NAMALWA (cell line): ENCODE measurements around the gene TNNC1.

Experiments used
- DNase-seq: peaks from one replicate; pipeline ENCODE4 v3.0.0-alpha.2; 2015; ENCODE audit warnings: low spot score

TNNC1 gene

DNA sequence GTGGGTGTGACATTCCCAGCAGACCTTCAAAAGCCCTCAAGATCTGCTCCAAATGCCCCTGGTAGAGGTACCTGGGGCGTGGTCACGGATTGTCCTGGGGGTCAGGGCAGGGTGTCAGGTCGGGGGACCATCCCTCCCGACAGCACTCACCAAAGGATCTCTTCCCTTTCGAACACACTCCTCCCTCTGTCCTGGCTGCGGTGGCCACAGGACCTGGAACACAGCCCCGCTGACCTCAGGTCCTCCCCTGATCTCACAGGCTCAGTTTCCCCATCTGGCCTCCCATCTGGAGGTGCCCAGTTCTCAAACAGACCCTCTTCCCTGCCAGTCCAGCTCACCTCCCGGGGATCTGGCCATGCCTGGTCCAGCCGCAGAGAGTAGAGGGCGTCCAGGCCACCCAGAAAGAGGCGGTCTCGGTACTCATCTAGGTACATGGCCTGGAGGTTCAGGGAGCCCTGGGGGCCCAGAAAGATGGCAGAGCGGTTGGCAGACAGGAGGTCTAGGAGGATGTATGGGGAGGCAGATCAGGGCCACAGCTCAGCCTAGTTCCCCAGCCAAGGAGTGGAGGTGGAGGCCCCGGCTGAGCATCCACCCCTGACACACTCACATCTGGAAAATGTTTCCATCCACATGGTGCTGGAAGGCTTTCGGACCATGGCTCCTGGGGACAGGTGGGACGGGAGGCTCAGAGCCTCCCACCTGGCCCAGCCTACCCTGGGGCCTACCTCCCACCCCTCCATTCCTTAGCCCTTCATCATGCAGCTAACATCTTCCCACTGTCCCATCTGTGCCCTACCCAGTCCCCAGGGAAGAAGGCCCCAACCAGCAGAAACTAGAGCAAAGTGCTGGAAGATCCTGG, 11.2 kb downstream of the TNNC1 start:
- DNase-seq, result no peak

- DNase-seq, result no peak
Measured at GRCh38 chr3:52441772-52442332, 12.0 kb downstream of the TNNC1 start.

GRCh38 chr3:52441091-52441771, 12.6 kb downstream of the TNNC1 start:
- no peak for DNase-seq

GRCh38 chr3:52440671-52441070, 13.2 kb downstream of the TNNC1 start:
- no peak for DNase-seq

GRCh38 chr3:52440249-52440551, 13.6 kb downstream of the TNNC1 start:
- no peak for DNase-seq

DNA sequence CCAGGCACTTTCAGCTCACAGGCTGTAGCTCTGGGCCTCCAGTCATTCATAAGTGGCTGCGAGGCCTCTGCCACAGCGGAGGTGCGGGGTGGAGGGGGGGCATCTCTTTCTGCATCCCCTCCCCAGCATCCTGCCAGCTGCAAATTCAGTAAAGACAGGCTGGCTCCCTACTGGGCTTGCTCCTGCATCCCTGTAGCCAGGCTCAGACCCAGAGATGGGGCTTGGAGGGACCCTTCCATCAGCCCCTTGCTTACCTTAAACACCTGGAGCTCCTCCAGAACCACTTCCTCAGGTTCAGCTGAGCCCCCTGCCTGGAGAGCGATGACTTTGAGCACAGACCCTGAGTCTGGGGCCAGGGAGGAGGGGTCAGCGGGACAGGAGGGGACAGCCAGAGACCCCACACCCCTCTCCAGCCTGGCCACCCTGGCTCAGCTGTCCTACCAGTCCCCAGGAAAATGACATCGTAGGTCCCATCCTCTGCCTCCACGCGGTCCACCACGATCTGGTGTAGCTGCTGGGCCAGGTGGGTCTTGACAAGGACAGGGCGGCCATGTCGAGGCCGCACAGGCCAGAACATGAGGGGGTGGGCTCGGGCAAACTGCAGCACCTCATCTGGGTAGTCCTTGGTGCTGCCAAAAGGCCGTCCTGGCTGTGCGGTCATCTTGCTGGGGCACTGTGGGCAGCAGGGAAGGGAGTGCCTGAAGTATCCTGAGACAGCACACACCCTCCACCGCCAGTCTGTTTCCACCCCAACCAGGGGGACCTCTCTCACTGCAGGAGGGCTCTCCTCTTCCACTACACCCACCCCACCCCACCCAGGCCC, 14.2 kb downstream of the TNNC1 start:
- DNase-seq, result no peak

DNA sequence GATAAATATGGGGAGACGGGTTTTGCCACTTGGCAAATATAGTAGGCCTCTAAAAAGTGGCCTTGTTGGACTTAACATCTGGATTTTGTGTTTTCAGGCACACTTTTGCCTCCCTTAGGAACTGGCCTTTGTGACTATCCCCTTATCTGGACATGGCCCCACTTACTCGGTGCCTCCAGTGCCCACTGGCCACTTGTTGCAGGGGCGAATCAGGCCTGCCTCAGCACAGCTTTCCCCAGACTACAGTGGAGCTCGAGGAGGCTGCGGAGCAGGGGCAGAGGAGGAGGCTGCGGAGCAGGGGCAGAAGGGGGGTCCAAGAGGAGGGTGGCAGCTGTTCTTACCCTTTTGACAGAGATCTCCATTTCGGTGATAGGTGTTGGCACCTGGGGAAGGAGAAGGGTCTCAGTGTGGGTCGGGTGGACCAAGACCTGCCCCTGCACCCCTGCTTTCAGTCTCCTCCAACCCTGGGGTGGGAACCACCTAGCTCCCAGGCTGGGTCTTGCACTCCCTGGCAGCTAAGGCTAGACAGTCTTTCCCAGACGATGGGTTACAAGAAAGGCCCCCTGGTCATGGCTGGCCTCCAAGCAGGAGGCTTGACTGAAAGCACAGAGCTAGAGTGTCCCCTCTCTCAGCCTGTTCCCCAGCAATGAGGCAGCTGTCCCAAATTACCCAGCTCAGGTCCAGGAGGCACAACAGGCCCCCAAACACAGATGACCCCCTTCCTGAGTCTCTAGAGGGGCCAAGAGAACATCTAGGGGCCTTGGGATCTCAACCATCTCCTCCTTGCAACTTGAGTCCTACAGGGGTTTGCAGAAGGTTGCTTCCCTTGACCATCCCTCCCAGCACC, 15.0 kb downstream of the TNNC1 start:
- no peak for DNase-seq

DNA sequence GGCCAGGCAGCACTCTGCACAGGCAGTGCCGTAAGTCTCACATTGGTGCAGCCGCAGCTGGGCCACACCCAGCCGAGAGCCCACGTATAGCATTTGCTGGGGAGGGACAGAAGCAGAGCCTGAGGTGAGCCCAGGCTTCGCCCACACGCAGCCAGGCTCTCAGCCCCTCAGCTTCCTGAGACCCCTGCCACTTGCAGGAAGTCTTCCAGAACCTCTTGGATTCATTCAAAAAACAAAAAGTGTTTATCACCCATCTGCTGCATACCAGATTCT, 15.8 kb downstream of the TNNC1 start:
- no peak for DNase-seq

DNA sequence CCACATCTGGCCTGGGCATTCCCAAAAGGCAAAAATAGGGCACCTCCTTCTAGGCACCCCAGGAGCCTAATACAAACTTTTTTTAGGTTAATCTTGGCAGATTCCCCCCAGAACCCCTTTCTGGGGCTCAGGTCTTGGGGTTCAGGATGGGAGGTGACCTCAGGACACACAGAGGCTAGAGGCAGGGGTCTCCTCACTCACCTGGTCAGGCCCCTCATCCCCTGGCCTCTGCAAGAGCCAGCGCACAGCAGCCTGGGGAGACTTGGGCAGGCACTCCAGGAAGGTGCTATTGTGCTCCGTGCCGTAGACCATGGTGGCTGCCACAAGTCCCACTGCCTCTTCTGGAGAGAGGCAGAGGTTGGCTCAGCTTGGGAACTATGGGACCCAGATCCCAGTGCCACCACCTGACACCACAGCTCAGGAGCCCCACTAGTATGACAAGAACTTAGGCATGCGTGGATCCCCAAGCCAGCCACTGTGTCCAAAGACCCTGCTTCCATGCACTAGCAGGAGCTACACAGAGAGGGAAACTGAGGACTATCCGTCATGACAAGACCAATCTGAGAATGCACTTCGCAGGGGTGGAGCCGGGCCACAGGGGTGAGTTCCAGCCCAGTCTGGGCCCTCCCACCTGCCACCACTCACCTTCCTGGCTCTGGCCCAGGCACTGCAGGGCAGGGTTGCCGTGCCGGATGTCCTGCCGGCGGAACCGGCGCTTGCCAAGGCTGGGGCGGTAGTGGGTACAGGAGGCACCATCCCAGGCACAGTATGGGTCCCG, 16.3 kb downstream of the TNNC1 start:
- no peak for DNase-seq

DNA sequence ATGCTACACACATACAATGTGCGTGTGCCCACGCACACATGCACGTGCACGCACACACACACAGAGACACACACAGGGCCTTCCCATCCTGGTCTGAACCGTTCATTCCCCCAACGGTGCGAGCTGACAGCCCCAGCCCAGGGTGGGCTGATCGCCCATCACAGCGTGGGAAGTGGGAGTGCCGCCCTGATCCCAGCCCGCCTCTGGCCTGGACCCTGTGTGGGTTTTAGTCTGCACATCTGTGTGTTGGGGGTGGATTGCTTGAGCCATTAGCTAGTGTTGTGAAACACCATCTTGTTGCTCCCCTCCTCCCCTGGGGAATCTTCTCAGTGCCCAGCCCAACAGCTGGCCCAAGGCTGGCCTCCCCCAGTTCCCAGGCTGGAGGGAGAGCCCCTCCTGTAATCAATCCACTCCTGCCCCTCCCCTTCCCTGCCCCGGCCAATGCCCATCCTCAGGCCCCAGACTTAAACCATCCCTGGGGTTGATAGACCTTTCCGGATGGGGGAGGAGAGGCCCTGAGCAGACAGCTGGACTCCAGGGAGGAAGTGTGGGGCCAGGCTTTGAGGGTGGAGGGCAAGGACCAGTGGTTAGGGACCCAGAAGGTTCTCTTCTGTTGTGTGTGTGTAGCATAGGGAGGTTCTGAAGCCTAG, 17.2 kb downstream of the TNNC1 start:
- DNase-seq, result no peak

DNA sequence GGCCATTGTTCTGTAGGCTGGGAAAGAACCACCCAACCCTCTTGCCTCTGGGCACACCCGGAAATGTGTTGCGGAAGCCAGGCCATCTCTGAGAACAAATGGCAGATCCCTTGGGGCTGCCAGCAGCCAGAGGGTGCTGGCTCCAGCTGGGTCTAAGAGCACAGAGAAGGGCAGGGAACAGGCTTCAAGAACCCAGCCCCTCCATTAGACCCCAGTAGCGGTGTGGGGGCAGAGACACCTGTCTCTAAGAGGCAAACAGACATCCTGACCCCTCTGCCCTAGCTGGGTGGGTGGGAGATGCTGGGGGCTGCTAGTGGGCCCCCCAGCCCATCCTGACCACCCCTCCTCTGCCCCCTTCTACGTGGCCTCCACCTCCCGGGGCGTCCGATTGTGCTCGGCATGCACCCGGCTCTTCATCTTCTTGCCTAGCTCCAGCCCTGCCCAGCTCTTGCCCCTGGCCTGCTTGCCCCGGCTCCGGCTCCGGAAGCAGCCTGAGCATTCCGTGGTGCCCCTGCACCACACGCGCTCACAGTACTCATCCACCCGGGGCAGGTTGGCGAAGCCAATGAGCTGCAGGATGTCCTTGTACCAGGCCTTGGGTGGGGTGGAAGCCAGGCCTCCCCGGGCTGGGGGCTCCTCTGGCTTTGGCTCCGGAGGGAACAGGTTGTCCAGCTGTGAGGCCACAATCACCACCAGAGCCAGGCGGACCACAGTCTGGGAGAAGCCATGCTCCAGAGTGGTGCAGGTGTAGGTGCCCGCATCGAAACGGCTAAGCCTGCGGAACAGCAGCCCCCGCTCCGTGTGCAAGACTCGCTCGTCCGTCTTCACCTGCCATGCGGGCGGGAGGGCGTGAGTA, 18.4 kb downstream of the TNNC1 start:
- no peak for DNase-seq

- no peak for DNase-seq
Measured at GRCh38 chr3:52434491-52435115, 19.2 kb downstream of the TNNC1 start.

DNA sequence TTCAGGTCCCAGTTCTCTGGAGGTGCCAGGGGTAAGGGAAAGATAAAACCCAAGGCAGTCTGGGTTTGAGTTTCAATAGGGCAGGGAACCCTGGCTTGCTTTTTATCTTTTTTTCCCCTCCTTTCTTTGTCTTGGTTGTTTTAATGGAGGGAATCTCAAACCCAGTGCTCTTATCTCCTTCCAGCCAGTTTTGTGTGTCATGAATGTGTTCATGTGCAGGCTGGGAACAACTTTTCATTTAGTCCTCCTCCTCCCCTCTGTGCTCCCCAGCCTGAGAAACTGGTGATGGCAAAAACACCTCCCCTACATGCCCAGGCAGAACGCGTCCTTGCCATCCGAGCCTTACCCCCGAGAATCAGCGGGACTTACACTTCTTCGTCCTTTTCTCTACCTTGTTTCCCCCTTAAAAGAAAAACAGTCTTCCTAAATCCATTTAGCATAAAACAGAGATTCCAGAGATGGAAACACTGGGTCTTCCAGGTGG, 19.8 kb downstream of the TNNC1 start:
- no peak for DNase-seq

- DNase-seq, result no peak
Measured at GRCh38 chr3:52433328-52433995, 20.4 kb downstream of the TNNC1 start.

DNA sequence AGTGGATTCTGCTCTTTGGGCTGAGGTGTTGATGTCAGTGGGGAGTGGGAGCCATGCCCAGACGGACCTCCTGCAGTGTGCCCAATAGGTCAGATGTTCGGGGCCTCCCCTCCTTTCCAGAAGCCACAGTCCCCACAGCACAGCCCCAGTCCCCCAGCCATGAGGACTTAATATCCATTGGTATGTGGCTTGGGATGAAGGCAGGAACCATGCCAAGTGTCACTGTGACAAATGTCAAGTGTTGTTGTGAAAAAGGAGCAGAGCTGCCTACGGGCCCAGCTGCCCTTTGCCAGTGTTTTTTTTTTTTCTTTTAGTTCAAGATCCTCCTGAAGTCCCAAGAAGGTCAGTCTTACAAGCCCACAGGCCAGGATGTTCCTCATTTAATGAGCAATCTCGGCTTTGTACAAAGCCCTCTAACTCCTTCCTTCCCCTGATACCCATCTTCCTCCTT, 21.1 kb downstream of the TNNC1 start:
- no peak for DNase-seq

- no peak for DNase-seq
Measured at GRCh38 chr3:52432225-52432624, 21.6 kb downstream of the TNNC1 start.

DNA sequence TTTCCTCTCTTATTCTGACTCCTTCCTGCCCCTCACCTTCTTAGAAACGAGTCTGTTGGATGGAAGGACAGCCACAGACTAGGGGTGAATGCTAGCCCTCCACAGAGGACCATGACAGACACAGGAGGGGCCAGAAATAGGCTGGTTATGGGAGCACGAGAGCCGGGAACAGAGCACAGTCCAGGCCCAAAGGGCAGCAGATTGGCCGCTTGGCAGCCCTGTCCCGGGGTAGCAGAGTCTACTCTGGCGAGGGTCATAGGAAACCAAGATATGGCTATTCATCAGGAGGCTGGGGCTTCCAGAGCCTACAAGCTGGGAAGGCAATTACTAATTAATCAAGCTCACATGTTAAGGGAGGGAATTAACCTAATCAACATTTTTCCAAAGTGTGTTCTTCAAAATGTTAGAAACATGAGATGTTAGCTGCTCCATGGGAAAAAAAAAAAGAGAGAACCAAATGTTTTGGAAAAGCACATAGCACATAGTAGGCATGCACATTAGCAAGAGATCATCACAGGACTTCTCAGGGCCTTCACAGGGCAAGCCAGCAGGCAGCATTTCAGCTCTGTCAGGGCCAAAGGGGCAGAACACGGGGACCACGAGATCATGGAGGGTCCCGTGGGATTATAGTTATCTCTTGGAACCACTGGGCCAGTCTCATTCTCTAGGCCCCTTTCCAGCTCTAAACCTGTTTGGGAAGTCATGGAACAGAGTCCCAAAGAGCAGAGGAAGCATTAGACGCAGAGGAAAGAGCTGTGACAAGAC, 22.2 kb downstream of the TNNC1 start:
- no peak for DNase-seq

DNA sequence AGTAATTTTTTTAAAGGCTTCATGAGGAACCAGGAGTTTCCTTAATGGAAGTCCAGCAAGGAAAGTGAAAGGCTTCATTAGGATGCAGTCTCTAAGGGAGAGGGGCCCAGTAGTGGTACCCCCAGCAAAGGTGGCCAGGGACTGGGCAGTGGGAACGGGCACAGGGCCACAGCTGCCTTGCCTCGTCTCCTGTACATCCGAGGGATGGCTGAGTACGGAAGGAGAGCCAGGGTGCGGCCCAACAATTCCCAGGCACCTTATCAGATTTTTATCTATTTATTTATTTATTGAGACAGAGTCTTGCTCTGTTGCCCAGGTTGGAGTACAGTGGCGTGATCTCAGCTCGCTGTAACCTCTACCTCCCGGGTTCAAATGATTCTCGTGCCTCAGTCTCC, 23.4 kb downstream of the TNNC1 start:
- no peak for DNase-seq
